ENCODE measurements around the gene ZFHX3.

DNA sequence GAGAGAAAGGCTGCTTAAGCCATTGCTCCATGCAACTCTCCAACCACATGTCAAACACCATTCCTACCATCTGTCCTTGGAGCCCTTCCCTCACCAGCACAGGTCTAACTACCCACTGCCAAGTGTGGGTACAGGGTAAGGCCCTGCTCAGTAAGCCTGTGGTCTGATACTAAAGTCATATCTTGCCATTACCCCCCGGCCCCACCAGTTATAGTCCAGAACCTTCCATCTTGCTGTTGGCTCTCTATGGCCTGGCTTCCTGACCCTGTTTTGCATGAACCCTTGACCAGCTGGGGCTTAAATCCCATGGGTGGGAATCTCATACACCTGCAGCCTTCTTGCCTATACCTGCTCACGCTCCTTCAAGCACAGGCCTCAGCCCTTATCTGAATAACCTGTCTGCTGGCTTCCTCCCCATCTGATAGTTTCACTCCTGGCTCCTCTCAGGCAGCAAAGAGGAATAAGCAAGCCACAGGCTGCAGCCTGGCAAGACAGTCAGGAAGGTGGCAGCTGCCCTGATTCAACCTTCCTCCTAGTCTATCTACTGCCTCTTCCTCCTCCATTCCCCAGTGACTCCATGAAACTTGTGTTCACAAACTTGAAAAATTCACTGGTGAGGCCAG is 64.1 kb downstream of the ZFHX3 start:
- TF ChIP-seq, protein P1, sequence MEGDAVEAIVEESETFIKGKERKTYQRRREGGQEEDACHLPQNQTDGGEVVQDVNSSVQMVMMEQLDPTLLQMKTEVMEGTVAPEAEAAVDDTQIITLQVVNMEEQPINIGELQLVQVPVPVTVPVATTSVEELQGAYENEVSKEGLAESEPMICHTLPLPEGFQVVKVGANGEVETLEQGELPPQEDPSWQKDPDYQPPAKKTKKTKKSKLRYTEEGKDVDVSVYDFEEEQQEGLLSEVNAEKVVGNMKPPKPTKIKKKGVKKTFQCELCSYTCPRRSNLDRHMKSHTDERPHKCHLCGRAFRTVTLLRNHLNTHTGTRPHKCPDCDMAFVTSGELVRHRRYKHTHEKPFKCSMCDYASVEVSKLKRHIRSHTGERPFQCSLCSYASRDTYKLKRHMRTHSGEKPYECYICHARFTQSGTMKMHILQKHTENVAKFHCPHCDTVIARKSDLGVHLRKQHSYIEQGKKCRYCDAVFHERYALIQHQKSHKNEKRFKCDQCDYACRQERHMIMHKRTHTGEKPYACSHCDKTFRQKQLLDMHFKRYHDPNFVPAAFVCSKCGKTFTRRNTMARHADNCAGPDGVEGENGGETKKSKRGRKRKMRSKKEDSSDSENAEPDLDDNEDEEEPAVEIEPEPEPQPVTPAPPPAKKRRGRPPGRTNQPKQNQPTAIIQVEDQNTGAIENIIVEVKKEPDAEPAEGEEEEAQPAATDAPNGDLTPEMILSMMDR (conservative IDR thresholded peaks at IDR 0.05), result no peak
- no peak for TF ChIP-seq ZFX (IDR thresholded peaks at IDR 0.05)

All from C4-2B (cell line).